ENCODE results near the gene FILIP1L. TPM values are rescaled to one million over a fixed set of nuclear protein-coding genes. Genes with fewer than 3 reads are reported as not detected.

The FILIP1L gene
- total RNA-seq, 1 donor = 213 TPM

DNA sequence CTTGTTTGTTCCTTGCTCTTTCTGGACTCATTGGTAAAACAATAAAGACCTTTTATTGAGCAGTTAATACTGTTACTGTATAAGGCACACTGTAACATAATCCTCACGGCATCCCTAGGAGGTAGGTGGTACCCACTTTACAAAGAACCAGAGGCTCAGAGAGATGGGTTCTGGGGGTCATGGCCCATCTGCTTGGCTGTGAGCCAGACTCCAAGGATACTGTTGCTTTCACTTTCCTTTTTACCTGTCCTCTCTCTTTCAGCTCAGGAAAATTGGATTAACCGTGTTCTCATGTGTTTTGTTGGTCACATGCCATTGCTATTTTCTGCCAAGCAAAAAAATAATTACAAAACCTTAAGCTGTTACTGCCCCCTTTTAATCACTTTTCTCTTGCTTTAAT, 34.8 kb upstream of the FILIP1L start:
- TF ChIP-seq, protein P1, sequence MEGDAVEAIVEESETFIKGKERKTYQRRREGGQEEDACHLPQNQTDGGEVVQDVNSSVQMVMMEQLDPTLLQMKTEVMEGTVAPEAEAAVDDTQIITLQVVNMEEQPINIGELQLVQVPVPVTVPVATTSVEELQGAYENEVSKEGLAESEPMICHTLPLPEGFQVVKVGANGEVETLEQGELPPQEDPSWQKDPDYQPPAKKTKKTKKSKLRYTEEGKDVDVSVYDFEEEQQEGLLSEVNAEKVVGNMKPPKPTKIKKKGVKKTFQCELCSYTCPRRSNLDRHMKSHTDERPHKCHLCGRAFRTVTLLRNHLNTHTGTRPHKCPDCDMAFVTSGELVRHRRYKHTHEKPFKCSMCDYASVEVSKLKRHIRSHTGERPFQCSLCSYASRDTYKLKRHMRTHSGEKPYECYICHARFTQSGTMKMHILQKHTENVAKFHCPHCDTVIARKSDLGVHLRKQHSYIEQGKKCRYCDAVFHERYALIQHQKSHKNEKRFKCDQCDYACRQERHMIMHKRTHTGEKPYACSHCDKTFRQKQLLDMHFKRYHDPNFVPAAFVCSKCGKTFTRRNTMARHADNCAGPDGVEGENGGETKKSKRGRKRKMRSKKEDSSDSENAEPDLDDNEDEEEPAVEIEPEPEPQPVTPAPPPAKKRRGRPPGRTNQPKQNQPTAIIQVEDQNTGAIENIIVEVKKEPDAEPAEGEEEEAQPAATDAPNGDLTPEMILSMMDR (IDR thresholded peaks at IDR 0.05; ENCODE audit: insufficient read depth, low read depth, low read length) = no peak
- DNase-seq (ENCODE audit: low read depth) = peak; percentile 17
- no peak overlapping the region for H3K4me3 ChIP-seq (ENCODE audit: low read depth, low read length)

DNA sequence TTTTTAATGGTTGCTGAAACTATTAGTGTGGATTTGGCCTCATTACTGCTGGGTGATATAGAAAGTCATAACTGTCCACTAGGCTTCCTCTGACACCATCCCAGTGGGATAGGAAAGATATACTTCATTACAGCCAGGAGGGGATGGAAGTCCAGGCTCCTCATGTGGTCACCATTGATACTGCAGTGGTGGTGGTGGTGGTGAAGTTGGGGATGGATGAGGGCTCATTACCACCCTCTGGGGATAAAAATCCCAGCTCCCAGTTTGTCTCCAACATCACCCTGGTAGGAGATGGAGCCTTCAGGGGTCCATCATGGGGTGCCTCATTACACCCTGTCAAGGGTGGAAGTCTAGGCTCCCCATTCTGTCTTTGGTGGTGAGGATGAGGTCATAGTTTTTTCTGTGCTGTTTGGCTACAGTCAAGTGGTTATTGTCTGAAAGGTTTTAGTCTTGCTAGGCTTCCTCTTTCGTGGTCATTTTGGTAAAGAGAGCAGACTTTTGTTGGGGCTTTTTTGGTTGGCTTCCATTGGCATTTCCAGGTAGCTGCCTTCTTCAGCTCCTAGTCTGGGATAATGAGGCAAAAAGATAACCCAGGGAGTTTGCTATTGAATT, 30.1 kb upstream of the FILIP1L start:
- DNase-seq (ENCODE audit: low read depth) = no peak
- no peak overlapping the region for H3K4me3 ChIP-seq (ENCODE audit: low read depth, low read length)
- TF ChIP-seq, protein P1 (IDR thresholded peaks at IDR 0.05; ENCODE audit: insufficient read depth, low read depth, low read length) = no peak

DNA sequence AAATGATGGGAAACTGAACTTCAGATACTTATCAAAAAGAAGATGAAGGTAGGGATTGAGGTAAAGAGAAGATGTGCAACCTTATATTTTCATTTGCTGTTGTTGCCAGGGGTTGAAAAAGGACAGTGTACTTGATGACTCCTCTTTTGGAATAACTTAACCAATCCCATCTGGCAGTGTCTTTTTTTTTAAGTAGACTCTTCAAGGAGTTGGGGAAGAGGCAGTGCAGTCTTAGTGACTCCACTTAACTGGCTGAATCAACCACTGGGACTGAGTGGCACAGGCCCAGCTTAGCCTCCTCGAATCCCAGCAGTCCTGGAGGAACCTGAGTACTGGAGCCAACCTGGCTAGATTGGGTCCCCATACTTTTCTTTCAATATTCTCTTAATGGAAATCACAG, 27.3 kb upstream of the FILIP1L start:
- TF ChIP-seq, protein P1 (IDR thresholded peaks at IDR 0.05; ENCODE audit: insufficient read depth, low read depth, low read length) = no peak
- no peak overlapping the region for H3K4me3 ChIP-seq (ENCODE audit: low read depth, low read length)
- DNase-seq (ENCODE audit: low read depth) = no peak

DNA sequence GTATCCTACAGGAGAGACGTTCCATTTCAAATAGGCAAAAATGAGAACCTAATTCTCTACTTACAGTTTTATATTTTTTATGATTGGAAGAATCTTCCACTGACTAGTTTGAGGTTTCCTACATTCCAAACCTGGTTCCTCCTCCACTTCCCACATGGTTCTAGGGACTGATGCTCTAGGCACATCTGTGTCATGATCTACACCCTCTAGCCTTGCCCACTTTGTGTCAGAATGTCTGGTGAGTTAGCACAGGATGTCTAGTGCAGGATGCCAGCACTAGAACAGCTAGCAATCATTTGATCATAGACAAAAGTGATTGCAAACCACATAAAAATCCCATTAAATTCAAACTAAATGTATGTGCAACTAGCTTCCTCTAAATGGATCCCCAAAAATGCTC, 26.7 kb upstream of the FILIP1L start:
- no peak overlapping the region for H3K4me3 ChIP-seq (ENCODE audit: low read depth, low read length)
- TF ChIP-seq, protein P1 (IDR thresholded peaks at IDR 0.05; ENCODE audit: insufficient read depth, low read depth, low read length) = no peak
- DNase-seq (ENCODE audit: low read depth) = no peak

DNA sequence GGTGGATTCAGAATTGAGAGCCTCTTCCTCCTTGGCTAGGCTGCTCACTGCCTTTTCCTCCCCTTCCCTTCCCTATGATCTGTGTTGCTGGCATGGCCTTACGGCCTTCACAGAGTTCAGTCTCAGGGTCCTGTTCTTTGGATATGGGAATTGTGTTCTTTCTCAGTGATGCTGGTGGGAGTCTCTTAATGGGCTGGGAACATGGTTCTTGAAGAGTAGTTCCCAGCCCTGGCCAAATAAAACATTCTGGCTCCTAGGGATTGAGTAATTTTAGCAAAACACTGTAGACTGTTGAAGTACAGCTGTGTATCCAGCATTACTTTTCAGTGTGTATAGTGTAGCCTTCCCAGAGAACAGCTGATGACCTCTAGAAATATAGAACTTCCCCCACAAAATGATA, 22.6 kb upstream of the FILIP1L start:
- no peak overlapping the region for H3K4me3 ChIP-seq (ENCODE audit: low read depth, low read length)
- TF ChIP-seq, protein P1 (IDR thresholded peaks at IDR 0.05; ENCODE audit: insufficient read depth, low read depth, low read length) = no peak
- peak; percentile 37 for DNase-seq (ENCODE audit: low read depth)

DNA sequence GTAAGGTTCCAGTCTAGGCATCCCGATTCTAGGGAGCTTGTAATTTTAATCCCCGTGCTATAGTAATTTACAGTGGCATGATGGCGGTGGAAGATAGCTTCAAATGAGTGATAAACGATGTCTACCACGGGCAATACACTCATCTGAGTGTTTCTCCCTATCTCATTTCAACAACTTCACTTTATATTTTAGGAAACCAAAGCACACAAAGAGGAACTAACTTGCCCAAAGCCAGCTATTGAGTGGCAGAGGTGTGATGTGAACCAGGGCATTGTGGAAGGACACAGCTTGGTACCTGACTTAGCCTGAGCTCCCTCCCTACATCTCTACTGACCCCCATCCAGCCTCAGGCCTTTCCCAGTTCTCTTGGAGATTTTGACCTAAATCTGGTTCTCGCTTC, 16.9 kb upstream of the FILIP1L start:
- TF ChIP-seq, protein P1 (IDR thresholded peaks at IDR 0.05; ENCODE audit: insufficient read depth, low read depth, low read length) = no peak
- no peak overlapping the region for H3K4me3 ChIP-seq (ENCODE audit: low read depth, low read length)
- DNase-seq (ENCODE audit: low read depth) = no peak

DNA sequence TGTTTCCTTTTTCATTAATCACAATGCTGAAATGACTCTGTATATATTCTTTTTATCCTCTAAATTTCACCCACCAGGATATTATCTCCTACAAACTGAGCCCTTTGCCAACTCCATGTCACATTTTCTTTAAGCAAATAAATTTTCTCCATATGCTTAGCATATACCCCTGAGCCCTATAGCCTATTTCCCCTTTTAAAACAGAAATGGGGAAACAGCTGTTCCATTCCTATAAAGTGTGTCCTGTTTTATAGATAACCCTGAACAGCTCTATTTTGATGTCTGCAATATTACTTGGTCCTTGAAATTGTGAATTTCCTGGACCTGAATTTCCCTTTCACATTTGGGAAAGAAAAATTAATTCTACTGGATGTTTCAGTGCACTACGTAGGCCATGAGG, 15.6 kb upstream of the FILIP1L start:
- H3K4me3 ChIP-seq (ENCODE audit: low read depth, low read length) = no peak overlapping the region
- no peak for DNase-seq (ENCODE audit: low read depth)
- TF ChIP-seq, protein P1 (IDR thresholded peaks at IDR 0.05; ENCODE audit: insufficient read depth, low read depth, low read length) = no peak
